Measurements from ENCODE around the gene KATNA1.
A peak's percentile ranks its signal among the peaks of the same experiment; 100 is the strongest.

The KATNA1 gene

DNA sequence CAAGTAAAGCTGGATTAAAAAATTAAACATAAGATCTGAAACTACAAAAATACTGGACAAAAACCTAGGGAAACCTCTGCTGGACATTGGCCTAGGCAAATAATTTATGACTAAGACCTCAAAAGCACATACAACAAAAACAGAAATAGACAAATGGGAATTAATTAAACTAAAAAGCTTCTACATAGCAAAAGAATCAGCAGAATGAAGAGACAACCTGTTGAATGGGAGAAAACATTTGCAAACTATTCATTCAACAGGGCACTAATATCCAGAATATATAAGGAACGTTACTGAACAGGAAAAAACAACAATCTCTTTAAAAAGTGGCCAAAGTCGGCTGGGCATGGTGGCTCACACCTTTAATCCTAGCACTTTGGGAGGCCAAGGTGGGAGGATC is 89.1 kb downstream of the KATNA1 start:
- Histone ChIP-seq H3K27ac (replicated peaks) (no peak overlapping the region), H3K27me3 (ENCODE audit: insufficient read depth, poor library complexity, severe bottlenecking) (no peaks in the 10 kb centered on the region), H3K4me3 (replicated peaks; ENCODE audit: insufficient read depth, low read length) (no peak overlapping the region)
- DNase-seq (ENCODE audit: low read depth in 1 of 2, low spot score in 1 of 2): no peak
- TF ChIP-seq CTCF (IDR thresholded peaks at IDR 0.05; ENCODE audit: insufficient read depth, low read length) (no peak), GABPA (IDR thresholded peaks at IDR 0.05; ENCODE audit: low read depth) (no peak), SPI1 (IDR thresholded peaks at IDR 0.05; ENCODE audit: borderline replicate concordance, low read depth) (no peak), POLR2AphosphoS5 (IDR thresholded peaks at IDR 0.05; ENCODE audit: low read depth) (no peak)
- TF ChIP-seq, protein P1, sequence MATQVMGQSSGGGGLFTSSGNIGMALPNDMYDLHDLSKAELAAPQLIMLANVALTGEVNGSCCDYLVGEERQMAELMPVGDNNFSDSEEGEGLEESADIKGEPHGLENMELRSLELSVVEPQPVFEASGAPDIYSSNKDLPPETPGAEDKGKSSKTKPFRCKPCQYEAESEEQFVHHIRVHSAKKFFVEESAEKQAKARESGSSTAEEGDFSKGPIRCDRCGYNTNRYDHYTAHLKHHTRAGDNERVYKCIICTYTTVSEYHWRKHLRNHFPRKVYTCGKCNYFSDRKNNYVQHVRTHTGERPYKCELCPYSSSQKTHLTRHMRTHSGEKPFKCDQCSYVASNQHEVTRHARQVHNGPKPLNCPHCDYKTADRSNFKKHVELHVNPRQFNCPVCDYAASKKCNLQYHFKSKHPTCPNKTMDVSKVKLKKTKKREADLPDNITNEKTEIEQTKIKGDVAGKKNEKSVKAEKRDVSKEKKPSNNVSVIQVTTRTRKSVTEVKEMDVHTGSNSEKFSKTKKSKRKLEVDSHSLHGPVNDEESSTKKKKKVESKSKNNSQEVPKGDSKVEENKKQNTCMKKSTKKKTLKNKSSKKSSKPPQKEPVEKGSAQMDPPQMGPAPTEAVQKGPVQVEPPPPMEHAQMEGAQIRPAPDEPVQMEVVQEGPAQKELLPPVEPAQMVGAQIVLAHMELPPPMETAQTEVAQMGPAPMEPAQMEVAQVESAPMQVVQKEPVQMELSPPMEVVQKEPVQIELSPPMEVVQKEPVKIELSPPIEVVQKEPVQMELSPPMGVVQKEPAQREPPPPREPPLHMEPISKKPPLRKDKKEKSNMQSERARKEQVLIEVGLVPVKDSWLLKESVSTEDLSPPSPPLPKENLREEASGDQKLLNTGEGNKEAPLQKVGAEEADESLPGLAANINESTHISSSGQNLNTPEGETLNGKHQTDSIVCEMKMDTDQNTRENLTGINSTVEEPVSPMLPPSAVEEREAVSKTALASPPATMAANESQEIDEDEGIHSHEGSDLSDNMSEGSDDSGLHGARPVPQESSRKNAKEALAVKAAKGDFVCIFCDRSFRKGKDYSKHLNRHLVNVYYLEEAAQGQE (IDR thresholded peaks at IDR 0.05; ENCODE audit: insufficient replicate concordance, low read depth): no peak

GRCh38 chr6:149558029-149558428 is 90.5 kb downstream of the KATNA1 start:
- Histone ChIP-seq H3K4me3 (replicated peaks; ENCODE audit: insufficient read depth, low read length) (no peak overlapping the region), H3K27me3 (ENCODE audit: insufficient read depth, poor library complexity, severe bottlenecking) (no peaks in the 10 kb centered on the region), H3K27ac (replicated peaks) (no peak overlapping the region)
- TF ChIP-seq CTCF (IDR thresholded peaks at IDR 0.05; ENCODE audit: insufficient read depth, low read length) (no peak), GABPA (IDR thresholded peaks at IDR 0.05; ENCODE audit: low read depth) (no peak), SPI1 (IDR thresholded peaks at IDR 0.05; ENCODE audit: borderline replicate concordance, low read depth) (no peak), POLR2AphosphoS5 (IDR thresholded peaks at IDR 0.05; ENCODE audit: low read depth) (no peak)
- TF ChIP-seq, protein P1 (IDR thresholded peaks at IDR 0.05; ENCODE audit: insufficient replicate concordance, low read depth): no peak
- no peak for DNase-seq (ENCODE audit: low read depth in 1 of 2, low spot score in 1 of 2)

DNA sequence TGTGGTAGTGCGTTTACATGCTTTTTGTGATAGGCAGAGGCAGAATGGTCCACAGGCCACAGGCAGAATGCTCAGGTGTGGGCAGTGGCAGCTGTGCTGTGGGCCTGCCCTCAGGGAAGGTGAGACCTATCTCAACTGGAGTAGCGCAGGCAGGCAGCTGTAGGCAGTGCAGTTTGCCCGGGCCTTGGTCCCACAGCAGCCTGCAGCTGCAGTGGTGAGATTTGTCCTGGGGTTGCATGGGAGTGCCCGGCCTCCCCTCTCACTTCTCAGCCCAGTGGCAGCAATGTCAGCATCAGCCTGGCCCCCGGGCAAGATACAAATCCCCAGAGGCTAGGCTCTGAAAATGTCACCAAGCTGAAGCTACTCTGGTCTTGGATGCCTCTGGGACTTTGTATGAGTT is 96.6 kb downstream of the KATNA1 start:
- TF ChIP-seq GABPA (IDR thresholded peaks at IDR 0.05; ENCODE audit: low read depth) (no peak), POLR2AphosphoS5 (IDR thresholded peaks at IDR 0.05; ENCODE audit: low read depth) (no peak), SPI1 (IDR thresholded peaks at IDR 0.05; ENCODE audit: borderline replicate concordance, low read depth) (no peak)
- DNase-seq (ENCODE audit: low read depth in 1 of 2, low spot score in 1 of 2): no peak
- Histone ChIP-seq H3K27ac (replicated peaks) (no peak overlapping the region), H3K27me3 (ENCODE audit: insufficient read depth, poor library complexity, severe bottlenecking) (no peaks in the 10 kb centered on the region), H3K4me3 (replicated peaks; ENCODE audit: insufficient read depth, low read length) (no peak overlapping the region)

DNA sequence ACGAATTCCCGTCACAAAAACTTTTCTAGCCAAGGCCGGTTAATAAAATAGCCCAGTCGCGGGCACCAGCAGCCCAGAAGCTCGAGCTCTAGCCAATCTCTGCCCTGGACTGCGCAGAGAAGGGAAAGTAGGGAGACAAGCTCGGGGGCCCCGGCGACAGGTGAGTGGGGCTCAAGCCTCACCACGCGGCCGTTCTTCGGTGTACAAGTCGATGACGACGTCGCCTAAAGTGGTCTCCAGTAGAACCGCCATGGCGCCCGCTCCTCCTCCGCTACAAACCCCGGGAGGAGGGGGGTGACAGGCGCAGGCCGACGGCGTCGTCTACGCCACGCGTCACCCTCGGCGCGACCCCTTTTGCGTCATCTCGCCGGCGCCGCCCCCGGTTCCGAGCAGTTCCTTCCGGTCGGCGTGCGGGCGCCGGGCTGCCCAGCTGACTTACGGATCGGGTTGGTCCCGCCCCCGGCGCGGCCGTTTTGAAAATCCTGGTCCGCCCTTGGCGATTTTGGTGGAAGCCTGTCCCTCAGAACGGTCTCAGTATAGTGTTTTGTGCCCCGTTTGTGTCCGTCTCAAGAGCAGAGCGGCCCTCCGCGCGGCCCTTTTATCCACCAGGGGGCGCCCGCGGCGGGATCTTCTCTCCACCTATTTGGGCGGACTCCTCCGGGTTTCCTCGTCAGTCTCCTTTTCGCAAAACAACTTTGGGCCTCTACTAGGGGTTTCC is 102.6 kb downstream of the KATNA1 start, which contains the start of gene PPIL4:
Gene PPIL4, minus strand, starts transcription at position 290 of the 718 bp plus-strand sequence. Its CDS starts 38 bp downstream, at position 252.
- DNase-seq (ENCODE audit: low read depth in 1 of 2, low spot score in 1 of 2): peak; percentile 88 to 93
- H3K4me3 ChIP-seq (replicated peaks; ENCODE audit: insufficient read depth, low read length): peak within 1 kb of the TSS; percentile 69
- peak within 1 kb of the TSS; percentile 95 for H3K27ac ChIP-seq (replicated peaks)
- TF ChIP-seq POLR2AphosphoS5 (IDR thresholded peaks at IDR 0.05; ENCODE audit: low read depth) (no peak), GABPA (IDR thresholded peaks at IDR 0.05; ENCODE audit: low read depth) (peak; percentile 75), CTCF (IDR thresholded peaks at IDR 0.05; ENCODE audit: insufficient read depth, low read length) (peak; percentile 60)
- TF ChIP-seq, protein P1 (IDR thresholded peaks at IDR 0.05; ENCODE audit: insufficient replicate concordance, low read depth): no peak
- no peaks in the 10 kb centered on the region for H3K27me3 ChIP-seq (ENCODE audit: insufficient read depth, poor library complexity, severe bottlenecking)
